Measurements from ENCODE around the gene TBXAS1. TPM values are rescaled to one million over a fixed set of nuclear protein-coding genes. Genes with fewer than 3 reads are reported as not detected.

TBXAS1 gene
- total and polyA plus RNA-seq, 4 donors = 19.6 to 126 (median 55.2) TPM

- no peak overlapping the region for H3K27ac ChIP-seq (ENCODE audit: low read depth in 1 of 2, low read length in 1 of 2)
- peaks cover 0 to 23% (median 4%) of the 10 kb centered on the region in 5 donors for H3K4me1 ChIP-seq (ENCODE audit: control insufficient read depth in 5 of 5, insufficient read depth in 5 of 5, low read length in 5 of 5)
- H3K9me3 ChIP-seq (ENCODE audit: control insufficient read depth in 4 of 4, insufficient read depth in 3 of 4, low read length in 3 of 4) = peaks cover 0 to 1% (median 0%) of the 10 kb centered on the region in 4 donors
- WGBS, 2 donors = 82 to 87% methylated on average over 11 of the region's 11 CpGs
- DNase-seq = peak; percentile 48 to 75 (median 68)
- H3K27me3 ChIP-seq (ENCODE audit: control insufficient read depth in 3 of 3, insufficient read depth in 3 of 3, low read length in 2 of 3) = no peaks in the 10 kb centered on the region
- no peak overlapping the region for H3K4me3 ChIP-seq
- no peak for TF ChIP-seq CTCF (IDR thresholded peaks at IDR 0.05; ENCODE audit: control extremely low read depth, extremely low read depth)
- H3K9ac ChIP-seq (ENCODE audit: insufficient read depth in 1 of 2, low read length in 2 of 2) = no peak overlapping the region
- peaks cover 0 to 3% (median 0%) of the 10 kb centered on the region in 4 donors for H3K36me3 ChIP-seq (ENCODE audit: control insufficient read depth in 4 of 4, insufficient read depth in 4 of 4, low read length in 4 of 4)
- ATAC-seq (ENCODE audit: insufficient read depth, low FRiP score) = no peak
These were observed 144.3 kb downstream of the TBXAS1 start for GRCh38 chr7:139973101-139974050.

- peaks cover 0 to 3% (median 0%) of the 10 kb centered on the region in 4 donors for H3K36me3 ChIP-seq (ENCODE audit: control insufficient read depth in 4 of 4, insufficient read depth in 4 of 4, low read length in 4 of 4)
These were observed 145.2 kb downstream of the TBXAS1 start for GRCh38 chr7:139974179-139974811.

GRCh38 chr7:139976055-139976837 is 147.2 kb downstream of the TBXAS1 start:
- WGBS, 2 donors = 92 to 95% methylated on average over 11 of the region's 11 CpGs
- peaks cover 0 to 27% (median 4%) of the 10 kb centered on the region in 5 donors for H3K4me1 ChIP-seq (ENCODE audit: control insufficient read depth in 5 of 5, insufficient read depth in 5 of 5, low read length in 5 of 5)
- no peak overlapping the region for H3K4me3 ChIP-seq
- no peak overlapping the region for H3K27ac ChIP-seq (ENCODE audit: low read depth in 1 of 2, low read length in 1 of 2)
- H3K36me3 ChIP-seq (ENCODE audit: control insufficient read depth in 4 of 4, insufficient read depth in 4 of 4, low read length in 4 of 4) = no peaks in the 10 kb centered on the region
- ATAC-seq (ENCODE audit: insufficient read depth, low FRiP score) (no peak), DNase-seq (no peak)
- H3K9me3 ChIP-seq (ENCODE audit: control insufficient read depth in 4 of 4, insufficient read depth in 3 of 4, low read length in 3 of 4) = peaks cover 0 to 1% (median 0%) of the 10 kb centered on the region in 4 donors
- no peak overlapping the region for H3K9ac ChIP-seq (ENCODE audit: insufficient read depth in 1 of 2, low read length in 2 of 2)
- no peak for TF ChIP-seq CTCF (IDR thresholded peaks at IDR 0.05; ENCODE audit: control extremely low read depth, extremely low read depth)
- no peaks in the 10 kb centered on the region for H3K27me3 ChIP-seq (ENCODE audit: control insufficient read depth in 3 of 3, insufficient read depth in 3 of 3, low read length in 2 of 3)

More at GRCh38 chr7:139974179-139974811, 145.2 kb downstream of the TBXAS1 start:
- Histone ChIP-seq H3K9ac (ENCODE audit: insufficient read depth in 1 of 2, low read length in 2 of 2) (no peak overlapping the region), H3K27ac (ENCODE audit: low read depth in 1 of 2, low read length in 1 of 2) (no peak overlapping the region), H3K4me1 (ENCODE audit: control insufficient read depth in 5 of 5, insufficient read depth in 5 of 5, low read length in 5 of 5) (peaks cover 0 to 23% (median 4%) of the 10 kb centered on the region in 5 donors), H3K9me3 (ENCODE audit: control insufficient read depth in 4 of 4, insufficient read depth in 3 of 4, low read length in 3 of 4) (peaks cover 0 to 1% (median 0%) of the 10 kb centered on the region in 4 donors), H3K27me3 (ENCODE audit: control insufficient read depth in 3 of 3, insufficient read depth in 3 of 3, low read length in 2 of 3) (no peaks in the 10 kb centered on the region), H3K4me3 (no peak overlapping the region)
- ATAC-seq (ENCODE audit: insufficient read depth, low FRiP score) (no peak), DNase-seq (no peak)
- WGBS, 2 donors = 93% methylated on average over 13 of the region's 13 CpGs
- no peak for TF ChIP-seq CTCF (IDR thresholded peaks at IDR 0.05; ENCODE audit: control extremely low read depth, extremely low read depth)
